T-helper 1 cell treated with Interleukin-12 subunit alpha and Interleukin-12 subunit beta and Interleukin-4 antibody, amounts not matched to agents 30 ng/mL and 1 ng/mL, for 36 hours (primary cell): ENCODE measurements around the gene LDHAL6B. TPM values are rescaled to one million over a fixed set of nuclear protein-coding genes. Genes with fewer than 3 reads are reported as not detected.
"Not testable (repeated sequence)": the region's sequence is repeated elsewhere in the genome, so short reads cannot be mapped to it uniquely, and the experiment has no call there.

Source experiments
- intact Hi-C: fragments of 100-400 bp; cut with micrococcal nuclease; formaldehyde crosslinking; loops from one replicate; pipeline ENCODE4 v1.15.1; 2024
- total RNA-seq: library from RNA; stranded (reverse); gene quantifications from 2 replicates; pipeline ENCODE4 v1.2.3, GENCODE V29; 2022

Gene LDHAL6B
- total RNA-seq: not detected in 2 replicates

DNA sequence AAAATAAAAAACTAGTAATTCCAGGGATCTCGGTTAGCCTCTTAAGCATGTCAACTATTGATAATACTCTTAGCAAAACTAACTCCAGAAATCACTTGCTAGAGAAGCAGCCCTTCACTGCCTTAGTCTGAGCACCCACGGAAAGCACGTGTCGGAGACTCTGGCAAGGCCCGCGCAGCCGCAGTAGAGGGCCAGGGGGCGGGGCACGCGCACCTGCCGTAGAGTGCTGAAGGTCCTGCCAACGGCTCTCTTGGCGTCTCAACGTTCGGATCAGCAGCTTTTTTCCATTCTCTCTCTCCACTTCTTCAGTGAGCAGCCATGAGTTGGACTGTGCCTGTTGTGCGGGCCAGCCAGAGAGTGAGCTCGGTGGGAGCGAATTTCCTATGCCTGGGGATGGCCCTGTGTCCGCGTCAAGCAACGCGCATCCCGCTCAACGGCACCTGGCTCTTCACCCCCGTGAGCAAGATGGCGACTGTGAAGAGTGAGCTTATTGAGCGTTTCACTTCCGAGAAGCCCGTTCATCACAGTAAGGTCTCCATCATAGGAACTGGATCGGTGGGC is at the start of gene LDHAL6B:
TSS of gene LDHAL6B (plus strand) at position 221 of the 561 bp plus-strand sequence. CDS start at position 319, 98 bp downstream.
- intact Hi-C loops: no loop called here

DNA sequence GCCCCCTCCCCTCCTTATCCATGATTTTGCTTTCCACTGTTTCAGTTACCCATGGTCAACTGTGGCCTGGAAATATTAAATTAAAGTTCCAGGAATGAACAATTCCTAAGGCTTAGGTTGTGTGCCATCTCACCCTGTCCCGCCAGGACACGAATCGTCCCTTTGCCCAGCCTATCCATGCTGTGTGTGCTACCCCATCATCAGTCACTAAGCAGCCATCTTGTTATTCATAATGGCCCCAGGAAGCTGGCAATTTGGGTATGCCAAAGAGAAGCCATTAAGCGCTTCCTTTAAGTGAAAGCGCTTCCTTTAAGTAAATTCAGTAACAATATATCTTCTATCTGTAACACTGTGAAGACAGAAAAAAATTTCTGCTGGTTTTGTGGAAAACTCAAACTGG is 49.2 kb upstream of the LDHAL6B start:
- intact Hi-C loops: no loop called here

DNA sequence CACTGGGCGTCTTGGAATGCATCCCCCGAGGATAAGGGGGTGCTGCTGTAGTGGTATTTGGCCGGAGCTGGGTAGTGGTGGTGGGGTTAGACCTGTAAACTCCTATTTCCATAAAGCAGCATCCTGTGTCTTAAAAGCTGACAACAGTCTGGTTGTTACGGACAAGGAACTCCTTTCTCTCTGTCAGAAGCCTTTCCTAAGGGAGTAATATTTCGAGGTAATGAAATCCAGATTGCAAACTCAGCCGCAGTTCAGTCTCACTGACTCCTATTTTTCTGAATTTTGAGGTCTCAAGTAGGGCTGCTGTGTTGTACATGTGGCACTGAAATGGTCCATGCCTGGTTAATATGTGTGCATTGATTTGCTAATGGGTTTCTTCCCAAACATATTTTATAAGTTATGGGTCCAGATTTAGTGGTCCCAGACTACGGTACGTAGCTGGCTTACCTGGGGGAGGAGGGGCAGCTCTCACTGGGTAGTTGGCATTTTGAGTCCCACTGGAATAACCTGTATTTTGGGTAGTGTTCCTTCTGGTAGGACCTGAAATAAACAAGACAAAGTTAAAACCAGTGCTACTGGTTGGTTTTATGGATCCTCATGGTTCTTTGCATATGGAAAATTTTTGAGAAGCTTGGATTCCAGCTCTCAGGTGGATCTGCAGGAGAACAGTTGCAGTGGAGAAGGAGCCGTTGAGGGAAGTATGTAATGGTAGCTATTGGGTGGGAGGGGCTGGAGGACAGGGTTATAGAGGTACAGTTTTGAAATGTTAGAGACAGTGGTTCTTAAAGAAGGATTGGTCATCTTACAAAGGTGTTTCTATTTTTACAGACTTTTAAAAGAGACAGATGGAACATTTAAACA is 48.6 kb upstream of the LDHAL6B start:
- intact Hi-C loops: no loop called here

DNA sequence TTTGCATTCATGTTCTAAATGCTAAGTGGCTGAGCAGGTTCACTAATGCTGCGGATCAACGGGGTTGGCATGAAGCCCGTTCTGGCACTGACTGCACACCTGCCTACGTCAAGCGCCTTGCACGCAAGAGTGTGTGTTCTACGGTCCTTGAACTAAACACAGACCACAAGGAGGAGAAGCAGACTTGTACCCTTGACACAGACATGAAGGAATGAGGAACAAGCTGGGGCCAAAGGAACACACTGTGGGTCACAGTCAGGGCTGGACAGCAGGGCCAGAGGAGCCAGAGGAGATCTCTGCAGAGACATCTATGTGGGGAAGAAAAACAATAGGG is 48.0 kb upstream of the LDHAL6B start:
- intact Hi-C loops: no loop called here

DNA sequence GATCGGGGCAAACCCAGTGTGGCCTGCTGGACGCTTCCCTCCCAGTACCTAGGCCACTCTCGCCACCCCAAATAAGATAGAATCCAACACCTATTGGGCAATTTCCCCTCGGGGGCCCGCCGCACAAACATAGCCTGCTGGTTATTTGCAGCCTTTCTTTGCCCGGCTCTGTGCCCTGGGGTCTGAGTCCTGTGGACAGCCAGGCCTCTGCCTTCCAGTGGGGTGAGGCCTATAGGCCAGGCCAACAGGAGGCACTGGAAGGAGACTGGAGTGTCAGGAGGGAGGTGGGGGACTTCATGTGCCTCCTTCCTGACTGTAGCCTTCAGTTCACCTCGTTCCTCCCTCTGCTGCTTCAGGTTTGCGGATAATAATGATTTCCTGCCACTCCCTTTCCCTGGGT is 47.4 kb upstream of the LDHAL6B start:
- intact Hi-C loops: no loop called here

DNA sequence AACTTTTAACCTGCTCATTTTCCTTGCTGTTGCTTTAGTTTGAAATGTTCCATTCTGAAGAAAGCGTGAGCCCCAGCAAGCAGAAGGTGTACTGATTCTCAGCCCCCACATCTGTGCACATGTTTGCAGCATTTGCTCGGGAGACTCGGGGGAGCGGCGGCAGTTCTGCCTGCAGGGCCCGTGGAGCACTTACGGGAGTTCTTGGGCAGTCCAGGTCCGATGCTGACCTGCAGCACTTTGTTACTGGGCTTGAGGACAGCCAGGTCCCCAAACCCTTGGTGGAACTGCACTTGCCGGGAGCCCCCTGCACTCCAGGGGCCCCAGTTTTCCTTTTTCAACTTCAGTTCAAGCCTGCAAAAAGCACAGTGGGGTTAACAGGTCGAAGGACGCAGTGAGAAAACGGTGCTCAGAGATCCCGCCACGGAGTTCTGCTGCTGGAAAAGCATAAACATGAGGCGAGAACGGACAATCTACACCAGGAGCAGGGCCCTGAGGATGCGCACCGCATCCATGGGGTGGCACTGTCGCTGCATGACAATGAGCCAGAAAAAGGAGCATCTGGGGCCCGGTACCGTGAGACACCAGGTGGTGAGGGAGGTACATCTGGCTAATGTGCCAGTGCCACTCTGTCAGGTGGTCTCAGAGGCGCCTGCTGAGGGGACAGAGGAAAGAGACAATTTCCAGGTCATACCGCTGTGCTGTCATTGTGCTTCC is 45.6 kb upstream of the LDHAL6B start:
- intact Hi-C loops: no loop called here

DNA sequence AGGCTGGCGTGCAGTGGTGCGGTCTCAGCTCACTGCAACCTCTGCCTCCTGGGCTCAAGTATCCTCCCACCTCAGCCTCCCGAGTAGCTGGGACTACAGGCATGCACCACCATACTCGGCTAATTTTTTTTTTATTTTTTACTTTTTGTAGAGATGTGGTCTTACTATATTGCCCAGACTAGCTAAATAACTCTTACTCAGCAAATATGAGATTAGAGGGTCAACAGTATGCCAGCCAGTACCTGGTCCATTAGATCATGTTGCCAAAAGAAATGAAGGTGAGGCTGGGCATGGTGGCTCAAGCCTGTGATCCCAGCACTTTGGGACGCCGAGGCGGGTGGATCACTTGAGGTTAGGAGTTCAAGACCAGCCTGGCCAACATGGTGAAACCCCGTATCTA is 44.6 kb upstream of the LDHAL6B start:
- intact Hi-C loops: not testable (repeated sequence)

DNA sequence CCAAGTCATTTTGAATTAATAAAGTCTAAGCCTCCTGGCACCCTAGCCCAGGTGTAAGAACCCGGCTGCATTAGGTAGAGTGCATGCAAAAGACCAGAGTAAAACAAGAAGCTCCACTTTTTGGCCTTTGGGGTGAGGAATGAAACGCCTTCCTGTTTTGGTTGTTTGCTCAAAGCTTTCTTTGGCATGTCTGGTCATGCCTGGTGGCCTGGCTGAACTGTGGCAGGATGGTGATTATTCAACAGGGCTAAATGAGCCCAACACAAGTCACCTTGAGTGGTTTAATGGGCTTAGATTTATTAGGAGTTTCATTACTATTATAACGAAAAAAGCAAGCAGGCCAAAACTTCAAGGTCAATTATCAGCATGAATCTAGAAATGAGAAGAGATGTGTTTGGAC is 40.9 kb upstream of the LDHAL6B start:
- intact Hi-C loops: no loop called here

DNA sequence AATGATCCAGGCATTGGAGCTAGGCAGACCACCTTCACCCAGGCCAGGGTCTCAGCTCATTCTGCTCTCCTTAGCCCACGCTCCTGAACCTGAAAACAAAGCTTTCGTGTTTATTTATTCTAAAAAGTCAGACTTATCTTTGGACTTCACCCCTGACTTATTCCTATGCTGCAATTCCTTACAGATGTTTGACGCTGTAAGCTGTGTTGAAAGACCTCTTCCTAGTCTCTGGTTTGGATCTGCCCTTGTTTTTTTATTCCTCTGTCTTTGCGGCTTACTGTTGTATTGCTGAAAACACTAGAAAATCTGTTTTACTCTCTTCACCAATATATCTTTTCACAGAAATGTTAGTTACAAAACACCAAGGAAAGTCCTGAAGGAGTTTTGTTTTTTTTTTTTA is 40.5 kb upstream of the LDHAL6B start:
- intact Hi-C loops: no loop called here

DNA sequence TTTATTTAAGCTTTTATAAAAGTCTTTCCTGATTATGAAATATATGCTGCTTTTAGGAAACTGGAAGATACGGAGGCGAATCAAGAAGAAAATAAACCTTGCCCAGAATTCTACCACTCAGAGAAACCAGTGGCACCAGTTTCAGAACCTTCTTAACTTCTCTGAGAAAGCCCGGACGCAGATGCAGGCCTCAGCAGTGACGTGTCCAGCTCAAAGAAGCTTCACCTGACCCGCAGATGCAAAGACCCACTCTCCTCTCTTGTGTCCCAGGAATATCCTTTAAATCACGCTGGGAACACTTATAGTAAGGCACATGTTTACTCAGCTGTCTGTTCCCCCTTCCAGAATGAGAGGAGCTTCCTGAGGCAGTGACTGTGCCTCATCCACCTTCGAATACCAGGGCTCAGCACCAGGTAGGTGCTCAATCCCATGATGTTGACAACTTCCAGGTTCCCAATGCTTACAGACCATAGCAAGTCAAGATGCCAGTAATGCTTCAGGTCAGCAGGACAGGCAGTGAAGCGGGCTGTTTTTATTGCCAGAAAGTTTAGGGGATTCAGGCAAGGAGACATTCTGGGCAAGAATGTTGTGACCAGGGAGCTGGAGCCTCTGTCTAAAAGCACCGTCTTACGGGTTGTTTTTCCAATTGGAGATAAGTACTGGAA is 39.9 kb upstream of the LDHAL6B start:
- intact Hi-C loops: no loop called here

DNA sequence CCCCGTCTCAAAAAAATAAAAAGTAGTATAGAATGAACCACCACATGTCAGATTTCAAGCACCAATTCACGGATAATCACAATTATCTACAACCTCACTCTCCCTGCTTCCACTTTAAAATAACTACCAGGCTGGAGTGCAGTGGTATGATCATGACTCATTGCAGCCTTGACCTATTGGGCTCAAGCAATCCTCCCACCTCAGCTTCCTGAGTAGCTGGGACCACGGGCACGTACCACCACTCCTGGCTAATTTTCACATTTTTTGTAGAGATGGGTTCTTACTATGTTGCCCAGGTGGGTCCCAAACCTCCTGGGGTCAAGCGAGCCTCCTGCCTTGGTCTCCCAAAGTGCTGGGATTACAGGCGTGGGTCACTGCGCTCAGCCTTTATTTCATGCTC is 38.1 kb upstream of the LDHAL6B start:
- intact Hi-C loops: no loop called here

DNA sequence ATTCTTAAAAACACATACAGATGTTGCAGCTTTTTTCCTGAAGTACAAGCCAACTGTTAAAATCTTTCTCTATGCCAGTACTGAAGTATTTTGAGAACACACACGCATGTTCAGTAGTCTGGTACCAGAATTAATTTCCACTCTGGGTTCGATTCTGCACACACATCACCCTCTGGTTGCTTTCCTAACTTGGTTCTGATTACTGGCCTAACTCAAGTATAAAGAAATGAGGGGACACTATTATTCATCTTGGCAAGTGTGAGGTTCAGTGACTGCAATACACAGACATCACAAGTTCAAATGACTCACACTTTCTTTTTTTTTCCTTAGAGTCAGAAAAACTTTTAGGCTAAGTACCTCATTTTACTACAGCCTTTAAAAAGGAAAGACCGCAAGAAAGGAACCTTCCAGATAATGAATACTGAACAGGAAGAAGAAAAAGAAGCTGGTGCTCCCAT is 37.4 kb upstream of the LDHAL6B start:
- intact Hi-C loops: no loop called here

DNA sequence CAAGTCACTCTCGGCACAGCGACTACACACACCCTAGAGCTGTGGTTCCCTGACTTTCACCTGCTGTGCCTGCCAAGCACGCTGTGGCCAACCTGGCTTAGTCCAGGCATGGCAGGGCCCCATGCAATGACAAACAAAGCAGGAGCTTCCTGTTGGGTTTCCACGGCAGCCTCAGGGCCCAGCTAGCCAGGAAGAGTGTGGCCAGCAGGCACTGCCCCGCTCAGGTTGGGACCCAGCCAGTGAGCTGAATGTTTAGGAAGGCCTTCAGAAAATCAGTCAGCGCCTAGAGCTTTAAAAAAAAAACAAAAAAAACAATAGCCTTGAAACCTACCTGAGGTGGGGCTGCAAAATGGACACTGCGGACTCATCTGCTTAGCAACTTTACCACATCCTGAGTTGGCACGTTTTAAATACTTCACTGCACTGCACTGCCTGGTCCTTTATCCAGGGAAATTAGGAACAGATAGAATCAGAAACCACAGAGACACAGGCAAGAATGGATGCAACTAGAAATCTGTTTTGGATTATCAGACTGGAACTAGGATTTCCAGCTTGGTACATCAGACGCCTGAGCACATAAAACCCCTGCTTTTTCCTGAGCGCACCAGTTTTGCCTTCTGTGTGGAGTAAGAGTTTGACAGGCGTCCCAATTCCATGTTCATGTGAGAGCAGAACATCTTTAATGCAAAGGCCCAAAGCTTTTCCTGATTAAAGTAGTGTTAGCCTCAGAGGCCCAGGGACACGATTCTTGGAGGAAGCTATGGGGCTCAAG is 36.2 kb upstream of the LDHAL6B start:
- intact Hi-C loops: no loop called here

DNA sequence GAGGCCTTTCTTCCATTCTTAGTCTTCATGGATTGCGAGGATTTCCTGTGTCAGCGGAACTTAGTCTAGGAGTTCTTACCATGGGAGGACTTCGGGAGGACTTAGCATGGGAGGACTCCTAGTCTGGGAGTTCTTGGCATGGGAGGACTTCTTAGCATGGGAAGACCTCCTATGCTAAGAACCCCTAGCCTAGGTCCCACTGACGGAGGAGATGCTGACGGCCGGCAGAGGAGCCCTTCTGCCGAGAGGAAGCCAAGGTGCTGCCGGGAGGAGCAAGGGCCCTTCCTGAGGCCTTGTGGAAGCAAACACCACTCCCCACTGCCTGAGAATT is 35.6 kb upstream of the LDHAL6B start:
- intact Hi-C loops: no loop called here

DNA sequence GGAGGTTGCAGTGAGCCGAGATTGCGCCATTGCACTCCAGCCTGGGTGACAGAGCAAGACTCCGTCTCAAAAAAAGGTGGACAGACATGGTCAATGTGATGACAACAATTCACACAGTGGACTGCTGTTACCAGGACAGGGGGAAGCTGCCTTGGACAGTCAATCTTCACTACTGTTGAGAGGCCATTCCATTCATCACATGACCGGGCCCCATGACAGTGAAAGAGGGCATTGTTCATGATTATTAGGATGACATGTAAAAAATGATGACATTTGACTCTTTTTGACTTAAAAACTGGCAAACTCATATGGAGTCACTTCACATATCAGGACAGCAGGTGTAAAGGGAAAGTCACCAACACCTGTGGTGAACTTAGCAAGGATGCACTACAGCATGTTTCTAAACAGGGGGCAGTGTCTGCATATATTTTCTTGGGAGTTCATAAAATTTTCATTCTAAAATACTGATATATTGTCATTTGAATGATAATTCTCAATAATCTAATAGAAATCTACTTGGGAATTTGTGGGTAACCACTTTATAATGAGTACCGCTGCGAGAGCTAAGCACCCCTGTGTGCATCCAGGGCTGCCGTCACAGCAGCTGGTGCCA is 34.2 kb upstream of the LDHAL6B start:
- intact Hi-C loops: no loop called here

DNA sequence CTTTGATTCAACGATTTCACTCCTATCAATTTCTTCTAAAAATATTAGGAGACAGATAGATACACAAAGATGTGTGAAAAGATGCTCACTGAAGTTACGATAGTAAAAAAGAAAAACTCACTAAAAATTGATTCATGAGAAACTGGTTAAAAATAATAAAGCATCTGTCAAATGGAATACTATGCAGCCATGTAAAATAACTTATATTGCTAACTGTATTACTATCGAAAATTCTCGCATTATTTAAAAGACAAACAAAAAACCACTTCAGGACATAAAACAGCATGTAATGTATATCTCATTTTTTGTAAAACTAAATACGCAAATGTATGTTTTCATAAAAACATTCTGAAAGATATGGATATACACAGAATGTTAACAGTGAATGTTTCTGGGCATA is 33.4 kb upstream of the LDHAL6B start:
- intact Hi-C loops: no loop called here

DNA sequence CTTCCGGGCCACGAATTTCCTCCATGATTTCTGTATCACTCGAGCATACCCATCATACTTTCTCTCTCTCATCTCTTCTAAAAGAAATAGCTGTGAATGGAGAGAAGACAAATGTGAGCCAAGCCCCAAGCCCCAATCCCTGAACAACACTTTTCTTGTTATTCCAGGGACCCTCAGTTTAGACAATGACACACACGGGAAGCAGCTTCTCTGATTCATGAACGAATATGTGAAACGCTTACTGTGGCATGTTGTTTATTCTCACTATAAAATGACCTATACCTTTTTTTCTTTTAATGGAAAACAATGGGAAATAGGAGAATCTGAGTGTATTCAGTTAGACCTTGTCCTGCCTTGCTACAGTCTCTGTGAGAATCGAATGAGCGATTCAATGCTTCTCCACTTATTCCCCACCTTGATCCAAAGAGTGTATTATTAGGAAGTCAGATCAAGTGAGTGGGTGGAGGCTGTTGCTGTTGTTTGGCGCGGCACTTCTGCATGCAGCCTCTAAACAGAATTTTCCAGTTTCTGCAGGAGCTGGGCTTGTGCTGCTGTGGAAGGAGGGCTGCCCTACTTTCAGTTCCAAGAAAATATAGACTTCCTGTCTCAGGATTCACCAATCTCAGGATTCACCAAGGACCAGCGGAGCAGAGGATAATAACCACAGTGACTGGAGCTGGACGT is 32.4 kb upstream of the LDHAL6B start:
- intact Hi-C loops: loop anchor here (1.0 to 2.0 kb wide), 2 partner anchors 193 to 355 kb away; no protein-coding TSS in a partner anchor

DNA sequence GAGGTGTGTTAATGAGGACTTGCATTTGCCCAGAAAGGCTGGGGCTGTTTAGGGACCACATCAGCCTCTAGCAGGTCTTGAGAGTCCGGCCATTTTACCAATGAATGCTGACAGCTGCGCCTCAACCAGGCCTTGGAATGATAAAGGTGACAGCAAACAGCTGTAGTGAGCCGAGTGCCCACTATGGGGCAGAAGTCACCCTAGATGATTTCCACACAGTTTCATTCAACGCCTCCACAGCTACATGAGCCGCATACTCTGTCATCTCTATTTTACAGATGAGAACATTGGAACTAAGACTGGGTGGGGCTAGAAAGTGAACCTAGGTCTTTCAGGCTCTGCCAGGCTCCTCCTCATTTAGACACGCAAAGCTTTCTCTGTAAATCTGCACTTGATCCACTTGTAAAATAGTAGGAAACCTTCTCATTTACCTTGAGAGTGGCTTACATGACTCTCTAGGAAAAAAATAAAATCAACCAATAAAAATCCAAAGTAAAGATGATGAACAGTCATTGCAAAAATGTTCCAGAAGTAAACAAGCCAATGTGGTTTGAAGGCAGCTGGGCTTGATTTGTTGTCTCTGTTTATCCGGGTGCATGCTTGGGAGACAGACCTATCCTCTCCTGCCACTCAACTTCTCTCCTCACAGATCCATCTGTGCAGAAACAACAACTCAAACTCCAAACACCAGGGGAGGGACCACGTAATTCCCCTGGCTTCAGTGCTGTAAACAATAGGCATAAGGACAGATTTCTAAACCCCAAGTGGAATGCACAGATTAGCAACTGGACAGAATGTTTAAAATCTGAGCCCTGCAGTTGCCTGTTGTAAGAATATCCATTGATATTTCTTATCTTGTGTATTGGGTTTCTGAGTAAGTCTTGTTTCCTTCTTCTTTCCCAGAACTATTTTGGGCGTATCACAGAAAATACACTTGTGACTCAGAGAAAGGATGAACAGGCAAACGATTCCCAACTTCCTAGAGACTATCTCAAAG is 31.5 kb upstream of the LDHAL6B start:
- intact Hi-C loops: loop anchor here (1.0 to 2.0 kb wide), 4 partner anchors 72 to 354 kb away; no protein-coding TSS in a partner anchor
